SU-DHL-6 (cell line): ENCODE measurements around the gene CREB5.

Experiments
- H2AFZ ChIP-seq: fragments of 200-600 bp; sonication (generic); 2 replicates; pipeline ENCODE4 v1.6.1; 2014; ENCODE audit warnings: low read depth, mild to moderate bottlenecking, moderate library complexity, mixed read lengths, antibody characterized with exemption, low read length; ENCODE audit not compliant: severe bottlenecking
- H3F3A ChIP-seq: fragments of 200-600 bp; shearing (Covaris generic); 2 replicates; pipeline ENCODE4 v1.6.0; 2016; ENCODE audit warnings: antibody characterized with exemption, mild to moderate bottlenecking; ENCODE audit not compliant: insufficient read depth
- H3K27ac ChIP-seq: fragments of 200-600 bp; sonication (generic); 2 replicates; pipeline ENCODE4 v1.5.1; 2016; ENCODE audit warnings: low read depth, mild to moderate bottlenecking, low read length, moderate library complexity, mixed read lengths
- H3K27me3 ChIP-seq: fragments of 200-600 bp; sonication (generic), shearing (Covaris generic); 2 replicates; pipeline ENCODE4 v1.6.0; 2014; ENCODE audit warnings: mild to moderate bottlenecking, low read length
- H3K36me3 ChIP-seq: fragments of 200-600 bp; sonication (generic); 2 replicates; pipeline ENCODE4 v1.6.1; 2014; ENCODE audit warnings: mild to moderate bottlenecking, low read length, mixed read lengths
- H3K4me2 ChIP-seq: fragments of 300-600, 200-600 bp; shearing (Covaris generic), sonication (generic); 2 replicates; pipeline ENCODE4 v1.6.0; 2014; ENCODE audit warnings: low read length, low read depth, mild to moderate bottlenecking; ENCODE audit not compliant: poor library complexity, severe bottlenecking
- H3K4me3 ChIP-seq: fragments of 200-600 bp; sonication (generic); 2 replicates; pipeline ENCODE4 v1.5.1; 2014; ENCODE audit warnings: antibody characterized with exemption, low read length, mild to moderate bottlenecking, mixed read lengths; ENCODE audit not compliant: insufficient read depth, poor library complexity, severe bottlenecking
- H3K79me2 ChIP-seq: fragments of 200-600 bp; sonication (generic); 2 replicates; pipeline ENCODE4 v1.6.1; 2014; ENCODE audit warnings: mild to moderate bottlenecking, low read length, moderate library complexity; ENCODE audit not compliant: insufficient read depth
- H3K9ac ChIP-seq: fragments of 200-600 bp; sonication (generic); 2 replicates; pipeline ENCODE4 v1.7.0; 2014; ENCODE audit warnings: mild to moderate bottlenecking, low read length
- H3K9me2 ChIP-seq: fragments of 200-600 bp; sonication (generic); replicated peaks from 2 replicates; pipeline ENCODE4 v1.6.1; 2014; ENCODE audit warnings: low read length; ENCODE audit not compliant: insufficient read depth
- H3K9me3 ChIP-seq: fragments of 200-600 bp; sonication (generic); 2 replicates; pipeline ENCODE4 v1.6.1; 2014; ENCODE audit warnings: low read length, mixed read lengths; ENCODE audit not compliant: insufficient read depth
- H4K20me1 ChIP-seq: fragments of 200-600 bp; sonication (generic); 2 replicates; pipeline ENCODE4 v1.6.1; 2014; ENCODE audit warnings: low read depth, mild to moderate bottlenecking, antibody characterized with exemption, low read length, moderate library complexity, mixed read lengths
- EZH2phosphoT487 ChIP-seq: fragments of 200-600 bp; sonication (generic), shearing (Covaris generic); conservative IDR thresholded peaks from 2 replicates; pipeline ENCODE4 v1.6.1; 2018; ENCODE audit warnings: mild to moderate bottlenecking, antibody characterized with exemption, low read length, moderate library complexity, mixed read lengths
- TF ChIP-seq, protein P1 (sequence below): fragments of 200-600 bp; sonication (generic); IDR thresholded peaks from one replicate; pipeline ENCODE4 v1.5.1; 2017; ENCODE audit warnings: antibody characterized with exemption, mild to moderate bottlenecking, low read length, moderate library complexity; ENCODE audit not compliant: insufficient read depth, poor library complexity, severe bottlenecking

The CREB5 gene

GRCh38 chr7:28544453-28545117 is 132.3 kb downstream of the CREB5 start:
- TF ChIP-seq EZH2phosphoT487: no peak
- TF ChIP-seq, protein P1, sequence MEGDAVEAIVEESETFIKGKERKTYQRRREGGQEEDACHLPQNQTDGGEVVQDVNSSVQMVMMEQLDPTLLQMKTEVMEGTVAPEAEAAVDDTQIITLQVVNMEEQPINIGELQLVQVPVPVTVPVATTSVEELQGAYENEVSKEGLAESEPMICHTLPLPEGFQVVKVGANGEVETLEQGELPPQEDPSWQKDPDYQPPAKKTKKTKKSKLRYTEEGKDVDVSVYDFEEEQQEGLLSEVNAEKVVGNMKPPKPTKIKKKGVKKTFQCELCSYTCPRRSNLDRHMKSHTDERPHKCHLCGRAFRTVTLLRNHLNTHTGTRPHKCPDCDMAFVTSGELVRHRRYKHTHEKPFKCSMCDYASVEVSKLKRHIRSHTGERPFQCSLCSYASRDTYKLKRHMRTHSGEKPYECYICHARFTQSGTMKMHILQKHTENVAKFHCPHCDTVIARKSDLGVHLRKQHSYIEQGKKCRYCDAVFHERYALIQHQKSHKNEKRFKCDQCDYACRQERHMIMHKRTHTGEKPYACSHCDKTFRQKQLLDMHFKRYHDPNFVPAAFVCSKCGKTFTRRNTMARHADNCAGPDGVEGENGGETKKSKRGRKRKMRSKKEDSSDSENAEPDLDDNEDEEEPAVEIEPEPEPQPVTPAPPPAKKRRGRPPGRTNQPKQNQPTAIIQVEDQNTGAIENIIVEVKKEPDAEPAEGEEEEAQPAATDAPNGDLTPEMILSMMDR: no peak
- Histone ChIP-seq H3K79me2 (no peaks in the 10 kb centered on the region), H4K20me1 (no peaks in the 10 kb centered on the region), H2AFZ (no peak overlapping the region), H3K4me2 (no peak overlapping the region), H3K27ac (no peak overlapping the region), H3K36me3 (no peaks in the 10 kb centered on the region), H3K4me3 (no peak overlapping the region), H3K9me2 (no peaks in the 10 kb centered on the region), H3K9me3 (peaks cover 21% of the 10 kb centered on the region; the same call in 1 of the 2 replicates), H3F3A (no peaks in the 10 kb centered on the region), H3K9ac (no peak overlapping the region), H3K27me3 (no peaks in the 10 kb centered on the region)

GRCh38 chr7:28546067-28546466 is 133.7 kb downstream of the CREB5 start:
- Histone ChIP-seq H4K20me1 (no peaks in the 10 kb centered on the region), H3K27me3 (no peaks in the 10 kb centered on the region), H2AFZ (no peak overlapping the region), H3K79me2 (no peaks in the 10 kb centered on the region), H3K4me2 (no peak overlapping the region), H3F3A (no peaks in the 10 kb centered on the region), H3K27ac (no peak overlapping the region), H3K9me3 (peaks cover 21% of the 10 kb centered on the region; the same call in 1 of the 2 replicates), H3K4me3 (no peak overlapping the region), H3K9me2 (no peaks in the 10 kb centered on the region), H3K9ac (no peak overlapping the region), H3K36me3 (no peaks in the 10 kb centered on the region)
- no peak for TF ChIP-seq EZH2phosphoT487
- TF ChIP-seq, protein P1: no peak

GRCh38 chr7:28547115-28547514 is 134.8 kb downstream of the CREB5 start:
- no peak overlapping the region for H3K9ac ChIP-seq
- no peak overlapping the region for H3K4me3 ChIP-seq
- H3K4me2 ChIP-seq: no peak overlapping the region
- H4K20me1 ChIP-seq: no peaks in the 10 kb centered on the region
- H2AFZ ChIP-seq: no peak overlapping the region
- no peaks in the 10 kb centered on the region for H3K36me3 ChIP-seq
- TF ChIP-seq EZH2phosphoT487: no peak
- TF ChIP-seq, protein P1: no peak
- no peaks in the 10 kb centered on the region for H3F3A ChIP-seq
- H3K9me2 ChIP-seq: no peaks in the 10 kb centered on the region
- no peak overlapping the region for H3K27ac ChIP-seq
- no peaks in the 10 kb centered on the region for H3K79me2 ChIP-seq
- peaks cover 21% of the 10 kb centered on the region; the same call in 1 of the 2 replicates for H3K9me3 ChIP-seq
- no peaks in the 10 kb centered on the region for H3K27me3 ChIP-seq
